OCI-LY1 (cell line): ENCODE data around the gene FHOD3.

Experiments
- EZH2 ChIP-seq: fragments of 200-600 bp; sonication (generic), shearing (Covaris generic); IDR thresholded peaks from 2 replicates; pipeline ENCODE4 v1.8.0; 2017; ENCODE audit warnings: borderline replicate concordance, mixed run types, mild to moderate bottlenecking, antibody characterized with exemption, low read length, moderate library complexity, mixed read lengths
- TF ChIP-seq, protein P1 (sequence below): fragments of 200-600 bp; sonication (generic), shearing (Covaris generic); IDR thresholded peaks from 2 replicates; pipeline ENCODE4 v1.5.1; 2017; ENCODE audit warnings: mild to moderate bottlenecking, antibody characterized with exemption, low read length, moderate library complexity, mixed read lengths

DNA sequence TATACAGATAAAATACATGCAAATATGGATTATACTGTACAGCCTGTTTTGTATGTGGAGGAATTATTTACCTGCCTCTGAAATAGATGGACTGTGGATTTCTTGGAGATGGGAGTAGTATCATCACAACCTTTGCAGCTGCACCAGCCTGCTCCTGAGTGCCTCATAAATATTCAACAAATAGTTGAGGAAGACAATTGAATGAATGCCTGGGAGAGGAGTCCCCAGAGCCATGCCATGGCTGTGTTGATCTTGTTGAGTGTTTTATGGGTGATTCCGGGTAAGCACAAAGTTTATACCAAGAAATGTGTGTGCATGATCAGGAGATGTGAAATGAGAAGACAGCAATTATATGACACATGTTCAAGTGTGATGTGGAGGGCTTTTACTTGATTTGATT is 225.0 kb downstream of the FHOD3 start:
- TF ChIP-seq, protein P1, sequence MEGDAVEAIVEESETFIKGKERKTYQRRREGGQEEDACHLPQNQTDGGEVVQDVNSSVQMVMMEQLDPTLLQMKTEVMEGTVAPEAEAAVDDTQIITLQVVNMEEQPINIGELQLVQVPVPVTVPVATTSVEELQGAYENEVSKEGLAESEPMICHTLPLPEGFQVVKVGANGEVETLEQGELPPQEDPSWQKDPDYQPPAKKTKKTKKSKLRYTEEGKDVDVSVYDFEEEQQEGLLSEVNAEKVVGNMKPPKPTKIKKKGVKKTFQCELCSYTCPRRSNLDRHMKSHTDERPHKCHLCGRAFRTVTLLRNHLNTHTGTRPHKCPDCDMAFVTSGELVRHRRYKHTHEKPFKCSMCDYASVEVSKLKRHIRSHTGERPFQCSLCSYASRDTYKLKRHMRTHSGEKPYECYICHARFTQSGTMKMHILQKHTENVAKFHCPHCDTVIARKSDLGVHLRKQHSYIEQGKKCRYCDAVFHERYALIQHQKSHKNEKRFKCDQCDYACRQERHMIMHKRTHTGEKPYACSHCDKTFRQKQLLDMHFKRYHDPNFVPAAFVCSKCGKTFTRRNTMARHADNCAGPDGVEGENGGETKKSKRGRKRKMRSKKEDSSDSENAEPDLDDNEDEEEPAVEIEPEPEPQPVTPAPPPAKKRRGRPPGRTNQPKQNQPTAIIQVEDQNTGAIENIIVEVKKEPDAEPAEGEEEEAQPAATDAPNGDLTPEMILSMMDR: no peak
- no peak for TF ChIP-seq EZH2
